Measurements from ENCODE around the gene SMIM7. TPM values are rescaled to one million over a fixed set of nuclear protein-coding genes. Genes with fewer than 3 reads are reported as not detected.

SMIM7 gene
- total RNA-seq, 1 experiment from 2014 or later, result 77.6 TPM

DNA sequence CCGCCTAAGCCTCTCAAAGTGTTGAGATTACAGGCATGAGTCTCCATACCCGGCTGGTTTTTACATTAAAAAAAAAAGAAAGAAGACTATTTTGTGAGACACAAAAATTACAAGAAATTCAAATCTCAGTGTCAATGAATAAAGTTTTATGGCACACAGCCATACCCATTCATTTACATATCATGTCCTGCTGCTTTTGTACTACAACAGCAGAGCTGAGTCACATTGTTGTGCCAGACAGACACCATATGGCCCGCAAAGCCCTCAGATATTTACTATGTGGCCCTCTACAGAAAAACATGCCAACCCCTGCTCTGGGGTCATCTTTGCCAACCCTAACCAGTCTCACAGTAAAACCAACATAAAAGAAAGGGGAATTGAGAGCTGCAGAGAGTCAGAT is 5.3 kb downstream of the SMIM7 start:
- Histone ChIP-seq H2BK12ac (ENCODE audit: insufficient read length, low read depth, low read length) (no peak overlapping the region), H3K27me3 (ENCODE audit: insufficient read depth, low read length) (no peaks in the 10 kb centered on the region), H3K18ac (ENCODE audit: insufficient read length, low read depth, low read length) (no peak overlapping the region), H2AK5ac (ENCODE audit: insufficient read length, low read length) (no peak overlapping the region), H3T11ph (ENCODE audit: low read length) (no peak overlapping the region), H3K14ac (ENCODE audit: insufficient read depth, low read length) (no peak overlapping the region), H4K91ac (ENCODE audit: insufficient read length, low read depth, low read length) (no peak overlapping the region), H4K8ac (replicated peaks; ENCODE audit: insufficient read length, low read depth, low read length) (no peak overlapping the region), H3K9ac (ENCODE audit: extremely low read depth, insufficient read length, low read length) (no peak overlapping the region), H3K79me1 (ENCODE audit: insufficient read depth, low read depth, low read length, poor library complexity, severe bottlenecking) (peaks cover 10% of the 10 kb centered on the region), H2BK5ac (ENCODE audit: insufficient read length, low read length) (no peak overlapping the region), H3K9me3 (ENCODE audit: control insufficient read depth, low read depth, low read length) (no peaks in the 10 kb centered on the region), H3K27ac (ENCODE audit: insufficient read length, low read depth, low read length) (no peak overlapping the region), H2BK20ac (ENCODE audit: low read depth, low read length, poor library complexity, severe bottlenecking) (no peak overlapping the region), H2BK15ac (ENCODE audit: low read depth, low read length) (no peak overlapping the region), H4K20me1 (ENCODE audit: control insufficient read depth, insufficient read depth, insufficient read length) (no peaks in the 10 kb centered on the region), H3K79me2 (ENCODE audit: insufficient read depth, low read length) (peaks cover 10% of the 10 kb centered on the region; the same call in 1 of the 2 replicates), H3K56ac (ENCODE audit: insufficient read length, low read depth, low read length) (no peak overlapping the region), H2AFZ (ENCODE audit: low read length) (no peak overlapping the region), H3K23ac (ENCODE audit: insufficient read length, low read depth, low read length) (no peak overlapping the region), H4K5ac (ENCODE audit: insufficient read length, low read depth, low read length) (no peak overlapping the region), H3K4ac (ENCODE audit: low read depth, low read length) (no peak overlapping the region), H3K23me2 (ENCODE audit: insufficient read length, low read depth, low read length, poor library complexity, severe bottlenecking) (no peaks in the 10 kb centered on the region), H2BK120ac (ENCODE audit: low read depth, low read length, poor library complexity, severe bottlenecking) (no peak overlapping the region), H3K4me2 (ENCODE audit: insufficient read depth, insufficient read length, low read length) (no peak overlapping the region), H3K4me1 (ENCODE audit: insufficient read depth, low read length) (no peaks in the 10 kb centered on the region)
- DNase-seq, result no peak
- Mint-ChIP-seq H3K27me3 (ENCODE audit: low read depth) (no peaks in the 10 kb centered on the region), H3K36me3 (ENCODE audit: insufficient read depth in 1 of 3, low read depth in 3 of 3) (peaks cover 56 to 88% (median 80%) of the 10 kb centered on the region in 3 experiments), H3K4me3 (no peak overlapping the region), H3K27ac (no peak overlapping the region; a peak in 1 of 7 replicates), H3K4me1 (0 out of 4 replicates have a peak, but pooled peaks cover 0 to 5% of the 10 kb centered on the region in 2 experiments), H3K9me3 (no peaks in the 10 kb centered on the region; a peak in 1 of 5 replicates)
- TF ChIP-seq, protein P1, sequence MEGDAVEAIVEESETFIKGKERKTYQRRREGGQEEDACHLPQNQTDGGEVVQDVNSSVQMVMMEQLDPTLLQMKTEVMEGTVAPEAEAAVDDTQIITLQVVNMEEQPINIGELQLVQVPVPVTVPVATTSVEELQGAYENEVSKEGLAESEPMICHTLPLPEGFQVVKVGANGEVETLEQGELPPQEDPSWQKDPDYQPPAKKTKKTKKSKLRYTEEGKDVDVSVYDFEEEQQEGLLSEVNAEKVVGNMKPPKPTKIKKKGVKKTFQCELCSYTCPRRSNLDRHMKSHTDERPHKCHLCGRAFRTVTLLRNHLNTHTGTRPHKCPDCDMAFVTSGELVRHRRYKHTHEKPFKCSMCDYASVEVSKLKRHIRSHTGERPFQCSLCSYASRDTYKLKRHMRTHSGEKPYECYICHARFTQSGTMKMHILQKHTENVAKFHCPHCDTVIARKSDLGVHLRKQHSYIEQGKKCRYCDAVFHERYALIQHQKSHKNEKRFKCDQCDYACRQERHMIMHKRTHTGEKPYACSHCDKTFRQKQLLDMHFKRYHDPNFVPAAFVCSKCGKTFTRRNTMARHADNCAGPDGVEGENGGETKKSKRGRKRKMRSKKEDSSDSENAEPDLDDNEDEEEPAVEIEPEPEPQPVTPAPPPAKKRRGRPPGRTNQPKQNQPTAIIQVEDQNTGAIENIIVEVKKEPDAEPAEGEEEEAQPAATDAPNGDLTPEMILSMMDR (conservative IDR thresholded peaks at IDR 0.05), result no peak
- WGBS (ENCODE audit: extremely low coverage, insufficient read length, low lambda C conversion rate), result no CpG with 5 or more reads among the region's 3 CpGs

All from H9 (cell line).